ENCODE data around the gene ACOX3. TPM values are rescaled to one million over a fixed set of nuclear protein-coding genes. Genes with fewer than 3 reads are reported as not detected.

Gene ACOX3
- polyA plus RNA-seq, 5 donors: 15.3 to 22.2 (median 20.8) TPM

DNA sequence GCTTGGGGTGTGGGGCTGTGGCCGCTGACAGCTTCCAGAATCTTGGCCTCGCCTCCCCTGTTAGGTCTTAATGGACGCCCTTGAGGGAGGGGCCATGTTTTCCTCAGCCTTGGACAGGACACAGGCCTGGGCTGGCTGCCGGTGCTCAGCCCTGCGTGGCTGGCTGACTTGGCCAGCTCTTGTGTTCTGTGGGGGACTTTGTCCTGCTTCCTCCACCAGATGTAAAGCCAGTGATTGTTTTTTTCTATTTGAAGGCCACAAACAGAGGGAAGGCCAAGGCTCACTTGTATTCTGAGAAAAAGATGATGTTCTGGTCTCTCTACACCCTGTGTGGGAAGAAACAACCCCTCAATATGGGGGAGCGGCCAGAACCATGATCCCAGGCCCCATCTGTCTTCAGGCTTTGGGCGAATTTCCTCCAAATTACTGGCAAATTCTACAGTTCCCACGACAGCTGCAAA is 99.7 kb downstream of the ACOX3 start:
- peak; percentile 59 to 70 for DNase-seq

- DNase-seq: no peak
Measured at GRCh38 chr4:8338351-8338961, 102.1 kb downstream of the ACOX3 start.

DNA sequence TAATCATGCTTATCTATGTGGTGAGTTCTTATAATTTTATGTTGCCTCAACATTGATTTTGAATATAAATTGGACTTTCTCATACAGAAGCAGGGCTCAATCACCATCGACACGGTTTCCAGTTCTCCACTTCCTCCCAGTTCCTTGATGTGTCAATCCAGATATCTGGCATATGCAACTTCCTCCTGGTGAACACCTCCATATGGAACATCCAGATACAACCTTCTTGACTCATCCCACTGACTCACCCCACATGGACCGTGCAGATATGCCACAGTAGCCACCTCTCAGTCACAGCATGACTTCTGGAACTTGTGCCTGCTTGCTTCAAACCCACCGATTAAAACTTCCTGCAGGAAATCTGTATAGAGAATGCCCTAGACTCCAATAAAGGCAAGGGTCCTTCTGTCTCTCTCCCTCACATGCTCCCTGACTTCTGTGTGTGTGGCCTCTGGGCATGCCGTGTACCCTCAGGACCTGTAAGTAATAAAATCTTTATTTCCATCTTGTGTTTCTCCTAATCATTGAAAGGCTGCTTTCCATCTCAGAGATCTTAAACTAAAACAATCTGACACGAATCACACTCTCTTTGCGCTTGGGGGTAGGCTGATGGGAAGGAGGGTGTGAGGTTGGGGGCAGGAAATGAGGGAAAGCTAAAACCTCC is 104.0 kb downstream of the ACOX3 start:
- no peak for DNase-seq

DNA sequence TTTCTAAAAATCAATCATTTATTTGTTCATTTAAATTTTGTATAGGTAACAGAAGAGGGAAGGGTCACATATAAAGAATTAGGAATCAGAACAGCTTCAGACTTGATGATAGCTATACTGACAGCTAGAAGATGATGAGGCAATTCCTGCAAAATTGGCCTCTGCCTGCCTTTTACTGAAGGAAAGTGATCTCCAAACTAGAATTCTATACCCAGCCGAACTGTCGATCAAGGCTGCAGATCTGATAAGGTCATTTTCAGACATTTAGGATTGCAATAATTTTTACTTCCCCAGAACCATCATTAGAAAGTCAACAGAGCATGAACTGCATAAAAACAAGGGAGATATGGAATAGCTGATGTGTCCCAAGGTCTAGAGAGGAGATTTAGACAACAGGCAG is 104.7 kb downstream of the ACOX3 start:
- no peak for DNase-seq

- no peak for DNase-seq
Measured at GRCh38 chr4:8334786-8335460, 105.6 kb downstream of the ACOX3 start.

- DNase-seq: no peak
Measured at GRCh38 chr4:8333726-8334460, 106.6 kb downstream of the ACOX3 start.

DNA sequence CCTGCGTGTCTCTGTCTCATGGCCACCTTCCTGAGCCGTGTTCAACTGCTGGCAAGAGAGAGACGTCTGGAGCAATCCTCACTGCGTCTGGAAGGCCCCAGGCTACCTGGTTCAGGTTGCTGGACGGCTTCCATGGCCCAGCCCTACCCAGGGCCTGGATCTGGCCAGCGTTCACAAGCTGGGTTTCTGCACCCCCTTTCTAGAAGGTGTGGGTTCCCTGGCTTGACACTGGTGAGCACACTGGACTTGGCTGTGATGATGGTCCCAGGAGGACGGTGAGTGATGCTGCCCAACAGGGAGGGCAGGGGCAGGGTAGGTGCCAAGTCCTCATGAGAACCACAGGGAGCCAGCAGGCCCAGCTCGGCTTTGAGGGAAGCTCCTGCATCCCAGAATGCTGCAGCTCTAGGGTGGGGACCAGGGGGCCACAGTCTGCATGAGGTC is 107.6 kb downstream of the ACOX3 start:
- no peak for DNase-seq

DNA sequence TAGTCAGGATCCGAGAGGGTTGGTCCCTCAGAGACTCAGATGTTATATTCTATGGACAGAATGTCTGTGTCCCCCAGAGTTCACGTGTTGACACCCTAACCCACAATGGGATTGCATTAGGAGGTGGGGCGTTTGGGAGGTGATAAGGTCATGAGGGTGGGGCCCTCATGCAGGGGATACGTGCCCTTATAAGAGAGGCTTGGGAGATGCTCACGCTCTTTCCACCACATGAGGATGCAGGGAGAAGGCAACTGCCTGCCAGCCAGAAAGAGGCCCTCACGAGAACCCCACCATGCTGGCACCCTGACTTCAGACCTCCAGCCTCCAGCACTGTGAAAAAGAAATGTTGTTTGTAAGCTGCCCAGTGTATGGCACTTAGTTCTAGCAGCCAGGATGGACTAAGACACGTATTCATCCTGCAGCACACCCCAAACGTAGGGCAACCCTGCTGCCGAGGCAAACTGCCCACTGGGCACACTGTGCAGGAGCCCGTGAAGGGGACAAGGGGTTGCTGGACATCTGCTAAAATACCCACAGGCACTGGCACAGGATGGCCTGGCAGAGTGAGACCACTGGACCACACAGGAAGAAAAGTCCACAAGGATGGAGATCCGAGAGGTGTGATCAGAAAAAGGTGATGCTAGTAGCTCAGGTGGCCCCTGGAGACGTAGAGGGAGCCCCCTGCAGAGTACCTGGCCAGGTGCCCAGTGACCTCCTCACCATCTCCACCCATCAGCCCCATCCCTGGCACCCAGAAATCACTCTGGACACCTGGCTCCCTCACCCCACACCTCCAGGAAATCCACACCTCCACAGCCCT is 108.3 kb downstream of the ACOX3 start:
- no peak for DNase-seq

DNA sequence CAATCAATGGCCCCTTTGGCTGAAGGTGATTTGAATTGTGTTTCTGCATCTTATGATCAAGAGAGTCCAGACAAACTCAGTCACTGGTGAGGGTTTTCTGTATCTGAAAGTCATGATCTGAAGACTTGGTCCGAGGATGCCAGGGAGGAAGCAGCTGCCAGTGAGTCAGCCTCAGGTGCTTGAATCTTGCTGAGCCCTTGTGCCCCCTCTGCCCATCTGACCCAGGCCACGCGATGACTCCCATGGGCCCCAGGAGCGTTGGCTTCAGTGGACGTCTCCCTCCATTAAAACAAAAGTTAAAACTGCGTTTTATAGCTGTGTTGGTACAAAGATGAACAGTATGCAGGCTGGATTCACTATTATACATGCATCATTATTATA is 109.0 kb downstream of the ACOX3 start:
- no peak for DNase-seq

GRCh38 chr4:8330821-8331574 is 109.5 kb downstream of the ACOX3 start:
- no peak for DNase-seq

DNA sequence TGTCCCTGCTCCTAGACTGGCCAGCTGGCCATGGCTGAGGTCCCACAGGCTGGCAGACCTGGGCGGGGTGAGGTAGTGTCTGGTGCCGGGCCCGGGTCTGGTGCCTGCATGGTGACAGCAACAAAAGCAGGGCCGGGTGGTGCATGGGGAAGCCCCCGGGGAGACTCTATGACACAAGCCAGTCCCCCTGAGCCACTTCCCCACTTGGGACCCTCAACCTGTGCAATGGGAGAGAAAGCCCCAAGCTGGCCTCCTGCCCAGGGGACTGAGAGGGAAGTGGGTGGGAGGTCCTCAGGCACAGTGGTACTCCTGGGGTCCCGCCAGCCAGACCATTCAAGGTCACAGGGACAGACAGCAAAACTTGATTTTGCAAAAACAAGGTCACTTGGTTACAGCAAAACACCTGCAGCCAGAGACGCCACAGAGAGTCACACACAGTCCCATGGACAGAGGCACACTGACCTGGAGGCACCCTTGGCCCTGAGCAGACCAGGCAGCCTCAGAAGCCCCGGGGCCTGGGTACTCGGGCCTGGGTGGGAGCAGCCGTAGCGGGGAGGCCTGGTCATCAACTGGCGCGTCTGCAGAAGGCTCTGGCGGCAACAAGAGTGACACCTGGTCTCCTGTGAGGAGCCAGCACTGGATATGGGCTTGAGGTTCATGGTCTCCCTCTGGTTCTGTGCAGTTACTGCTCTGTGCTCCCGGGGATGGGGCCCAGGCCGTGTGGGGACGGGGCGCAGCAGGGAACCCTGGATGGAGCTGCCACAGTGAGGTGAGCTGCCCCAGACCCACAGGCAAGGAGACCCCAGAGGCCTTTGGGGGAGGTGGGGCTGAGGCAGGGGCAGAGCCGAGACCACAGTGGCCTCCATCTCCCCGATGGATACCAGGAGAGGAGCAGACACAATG is 110.4 kb downstream of the ACOX3 start:
- DNase-seq: no peak

DNA sequence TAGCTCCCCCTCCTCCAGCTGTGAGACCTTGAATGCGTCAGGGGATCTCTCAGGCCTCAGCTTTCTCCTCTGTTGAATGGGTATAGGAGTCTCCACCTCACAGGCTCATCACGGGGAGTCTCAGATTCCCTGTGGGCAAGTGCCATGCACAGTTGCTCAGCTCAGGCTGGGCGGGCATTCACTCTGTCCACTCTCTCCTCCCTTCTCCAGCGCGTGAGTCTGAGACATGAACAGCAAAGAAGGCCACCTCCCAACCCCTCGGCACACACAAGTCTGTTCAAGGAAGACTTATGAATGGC is 111.0 kb downstream of the ACOX3 start:
- DNase-seq: no peak

- DNase-seq: no peak
Measured at GRCh38 chr4:8328866-8329559, 111.5 kb downstream of the ACOX3 start.

- no peak for DNase-seq
Measured at GRCh38 chr4:8328456-8328855, 112.1 kb downstream of the ACOX3 start.

- DNase-seq: no peak
Measured at GRCh38 chr4:8326206-8326605, 114.3 kb downstream of the ACOX3 start.

- no peak for DNase-seq
Measured at GRCh38 chr4:8325291-8325973, 115.1 kb downstream of the ACOX3 start.

- no peak for DNase-seq
Measured at GRCh38 chr4:8324640-8325239, 115.8 kb downstream of the ACOX3 start.

DNA sequence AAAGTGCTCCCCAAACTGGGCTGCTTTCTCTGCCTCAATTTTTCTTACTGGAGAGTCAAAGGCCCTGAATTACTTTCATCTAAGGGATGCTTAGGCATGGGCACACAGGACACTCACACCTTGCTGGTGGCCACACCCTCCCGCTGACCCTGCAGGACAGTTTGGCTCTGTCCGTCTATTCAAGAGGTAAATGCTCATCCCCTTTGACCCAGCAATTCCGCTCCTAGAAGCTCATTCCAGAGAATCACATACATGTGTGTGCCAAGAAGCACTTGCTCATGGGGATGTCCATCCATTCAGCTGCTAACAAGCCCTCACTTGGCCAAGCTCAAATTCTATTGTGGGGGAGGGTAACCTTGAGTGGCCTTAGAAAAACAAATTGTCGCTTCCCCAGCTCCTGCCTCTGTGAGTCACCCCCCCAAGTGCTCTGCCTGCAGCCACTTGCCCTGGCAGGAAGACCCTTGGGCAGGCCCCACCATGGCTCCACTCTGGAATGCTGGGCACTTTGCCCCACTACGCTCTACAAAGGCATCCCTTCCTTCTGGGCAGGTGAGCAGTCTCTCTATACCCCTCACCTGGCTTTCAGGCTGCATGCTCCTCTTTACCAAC is 116.5 kb downstream of the ACOX3 start:
- no peak for DNase-seq
